ENCODE data around the gene FCHO2. TPM values are rescaled to one million over a fixed set of nuclear protein-coding genes. Genes with fewer than 3 reads are reported as not detected.

Gene FCHO2
- total and polyA plus RNA-seq, 4 donors = 20.7 to 60.9 (median 38.6) TPM

DNA sequence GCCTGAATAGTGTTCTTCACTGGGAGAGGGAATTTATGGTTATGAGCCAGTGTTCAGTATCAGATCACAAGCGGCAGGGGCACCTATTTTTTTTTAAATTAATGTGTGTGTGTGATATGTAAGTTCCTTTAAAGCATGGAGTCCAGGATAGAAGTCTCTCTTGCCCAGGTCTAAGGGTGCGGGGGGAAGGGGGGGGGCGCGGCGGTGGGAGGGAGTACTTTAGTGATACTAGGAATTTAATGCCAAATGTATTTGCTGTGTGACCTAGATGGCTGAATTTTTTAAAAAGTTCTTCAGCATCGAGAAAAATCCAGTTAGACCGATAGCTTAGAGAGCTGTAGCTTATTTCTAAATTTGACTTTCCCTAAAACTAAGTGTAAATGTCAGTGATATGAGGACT is 1.5 kb upstream of the FCHO2 start:
- TF ChIP-seq, protein P1, sequence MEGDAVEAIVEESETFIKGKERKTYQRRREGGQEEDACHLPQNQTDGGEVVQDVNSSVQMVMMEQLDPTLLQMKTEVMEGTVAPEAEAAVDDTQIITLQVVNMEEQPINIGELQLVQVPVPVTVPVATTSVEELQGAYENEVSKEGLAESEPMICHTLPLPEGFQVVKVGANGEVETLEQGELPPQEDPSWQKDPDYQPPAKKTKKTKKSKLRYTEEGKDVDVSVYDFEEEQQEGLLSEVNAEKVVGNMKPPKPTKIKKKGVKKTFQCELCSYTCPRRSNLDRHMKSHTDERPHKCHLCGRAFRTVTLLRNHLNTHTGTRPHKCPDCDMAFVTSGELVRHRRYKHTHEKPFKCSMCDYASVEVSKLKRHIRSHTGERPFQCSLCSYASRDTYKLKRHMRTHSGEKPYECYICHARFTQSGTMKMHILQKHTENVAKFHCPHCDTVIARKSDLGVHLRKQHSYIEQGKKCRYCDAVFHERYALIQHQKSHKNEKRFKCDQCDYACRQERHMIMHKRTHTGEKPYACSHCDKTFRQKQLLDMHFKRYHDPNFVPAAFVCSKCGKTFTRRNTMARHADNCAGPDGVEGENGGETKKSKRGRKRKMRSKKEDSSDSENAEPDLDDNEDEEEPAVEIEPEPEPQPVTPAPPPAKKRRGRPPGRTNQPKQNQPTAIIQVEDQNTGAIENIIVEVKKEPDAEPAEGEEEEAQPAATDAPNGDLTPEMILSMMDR (IDR thresholded peaks at IDR 0.05; ENCODE audit: control extremely low read depth, extremely low read depth) = no peak
- H3K27ac ChIP-seq (ENCODE audit: low read depth in 1 of 2, low read length in 1 of 2) = peak overlapping the region in 1 of 2 donors; percentile 56
- no peaks in the 10 kb centered on the region for H3K36me3 ChIP-seq (ENCODE audit: control insufficient read depth in 4 of 4, insufficient read depth in 4 of 4, low read length in 4 of 4)
- no peak for DNase-seq
- no peak overlapping the region for H3K9ac ChIP-seq (ENCODE audit: insufficient read depth in 1 of 2, low read length in 2 of 2)
- 81 to 84% methylated on average over 7 of the region's 7 CpGs for WGBS, 2 donors
- H3K9me3 ChIP-seq (ENCODE audit: control insufficient read depth in 4 of 4, insufficient read depth in 3 of 4, low read length in 3 of 4) = no peaks in the 10 kb centered on the region
- H3K4me3 ChIP-seq = no peak overlapping the region
- no peaks in the 10 kb centered on the region for H3K27me3 ChIP-seq (ENCODE audit: control insufficient read depth in 3 of 3, insufficient read depth in 3 of 3, low read length in 2 of 3)
- ATAC-seq (ENCODE audit: insufficient read depth, low FRiP score) = no peak
- H3K4me1 ChIP-seq (ENCODE audit: control insufficient read depth in 5 of 5, insufficient read depth in 5 of 5, low read length in 5 of 5) = peaks cover 0 to 13% (median 5%) of the 10 kb centered on the region in 5 donors

DNA sequence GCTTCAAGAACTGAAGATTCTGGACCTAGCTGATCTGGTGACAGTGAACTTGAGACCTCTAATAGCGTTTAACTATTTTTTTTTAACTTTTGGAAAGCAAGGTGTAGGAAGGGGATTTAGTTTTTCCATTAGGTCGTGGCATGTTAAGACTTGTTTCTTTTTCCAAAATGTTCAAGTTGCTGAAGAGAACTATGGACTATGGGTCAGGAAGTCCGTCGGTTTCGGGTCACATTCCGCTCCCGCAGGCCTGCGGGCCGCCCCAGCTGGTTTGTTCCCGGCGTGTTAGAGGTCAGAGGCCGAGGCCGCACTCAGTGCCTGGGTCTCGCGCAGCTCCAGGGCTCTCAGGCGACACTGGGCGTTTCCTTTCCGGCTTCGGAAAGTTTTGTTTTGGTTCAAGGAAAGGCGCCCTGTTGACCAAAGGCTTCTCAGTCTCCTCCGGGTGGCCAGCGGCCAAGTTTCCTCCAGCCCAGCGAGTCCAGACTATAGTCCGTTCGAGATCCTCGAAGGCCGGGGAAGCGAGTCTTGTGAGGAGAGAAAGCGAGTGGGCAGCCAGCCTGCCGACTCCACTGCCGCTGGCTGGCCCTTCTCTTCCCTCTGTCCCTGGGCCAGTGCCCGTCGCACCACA is 586 bp upstream of the FCHO2 start:
- ATAC-seq (ENCODE audit: insufficient read depth, low FRiP score) (peak; percentile 37), DNase-seq (peak in 1 of 3 donors; percentile 86)
- no peaks in the 10 kb centered on the region for H3K9me3 ChIP-seq (ENCODE audit: control insufficient read depth in 4 of 4, insufficient read depth in 3 of 4, low read length in 3 of 4)
- peak overlapping the region; percentile 99 to 100 for H3K27ac ChIP-seq (ENCODE audit: low read depth in 1 of 2, low read length in 1 of 2)
- 2 to 3% methylated on average over 31 to 33 of the region's 33 CpGs for WGBS, 2 donors
- no peaks in the 10 kb centered on the region for H3K36me3 ChIP-seq (ENCODE audit: control insufficient read depth in 4 of 4, insufficient read depth in 4 of 4, low read length in 4 of 4)
- no peaks in the 10 kb centered on the region for H3K27me3 ChIP-seq (ENCODE audit: control insufficient read depth in 3 of 3, insufficient read depth in 3 of 3, low read length in 2 of 3)
- peak overlapping the region; percentile 58 for H3K4me3 ChIP-seq
- TF ChIP-seq, protein P1 (IDR thresholded peaks at IDR 0.05; ENCODE audit: control extremely low read depth, extremely low read depth) = no peak
- H3K9ac ChIP-seq (ENCODE audit: insufficient read depth in 1 of 2, low read length in 2 of 2) = peak overlapping the region; percentile 69 to 89
- H3K4me1 ChIP-seq (ENCODE audit: control insufficient read depth in 5 of 5, insufficient read depth in 5 of 5, low read length in 5 of 5) = peaks cover 0 to 13% (median 5%) of the 10 kb centered on the region in 5 donors

DNA sequence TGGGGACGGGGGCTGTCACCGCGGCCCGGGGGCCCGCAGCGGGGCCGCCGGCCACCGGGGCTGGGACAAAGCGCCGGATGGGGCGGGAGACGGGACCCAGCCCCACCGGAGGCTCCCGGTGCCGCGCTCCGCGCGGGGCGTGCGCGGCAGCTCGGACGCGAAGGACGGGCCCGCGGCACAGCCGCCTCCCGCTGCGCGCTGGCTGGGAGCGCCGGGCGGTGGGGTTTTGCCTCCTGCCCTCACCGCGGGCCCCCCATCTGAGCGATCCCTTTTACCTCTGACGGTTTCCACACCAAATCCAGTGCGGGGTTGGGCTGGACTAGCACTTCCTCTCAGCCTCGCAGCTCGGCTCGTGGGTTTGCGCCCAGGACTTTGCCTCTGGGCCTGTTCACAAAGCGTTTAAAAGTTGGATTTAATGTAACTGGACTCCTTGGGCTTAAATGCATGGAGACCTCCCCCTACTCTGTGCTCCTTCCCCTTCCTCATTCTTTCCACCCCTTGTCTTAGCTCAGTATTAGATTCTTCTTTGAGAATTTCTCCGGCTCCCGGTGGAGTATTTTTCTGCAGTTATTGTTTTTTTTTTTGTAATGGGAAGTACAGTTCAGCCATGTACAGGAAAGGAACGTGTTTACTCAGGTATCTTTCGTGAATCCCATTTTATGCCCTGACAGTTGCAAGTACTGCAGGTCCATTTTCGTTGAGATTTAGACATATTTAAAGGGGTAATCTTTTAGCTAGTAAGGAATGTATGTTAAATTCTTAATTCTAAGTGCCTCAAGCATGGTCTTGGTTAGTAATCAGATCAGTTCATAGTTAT is 691 bp downstream of the FCHO2 start:
- ATAC-seq (ENCODE audit: insufficient read depth, low FRiP score) = no peak
- Histone ChIP-seq H3K27me3 (ENCODE audit: control insufficient read depth in 3 of 3, insufficient read depth in 3 of 3, low read length in 2 of 3) (no peaks in the 10 kb centered on the region), H3K4me3 (peak overlapping the region; percentile 81), H3K4me1 (ENCODE audit: control insufficient read depth in 5 of 5, insufficient read depth in 5 of 5, low read length in 5 of 5) (peaks cover 0 to 13% (median 5%) of the 10 kb centered on the region in 5 donors), H3K36me3 (ENCODE audit: control insufficient read depth in 4 of 4, insufficient read depth in 4 of 4, low read length in 4 of 4) (no peaks in the 10 kb centered on the region), H3K9me3 (ENCODE audit: control insufficient read depth in 4 of 4, insufficient read depth in 3 of 4, low read length in 3 of 4) (no peaks in the 10 kb centered on the region), H3K27ac (ENCODE audit: low read depth in 1 of 2, low read length in 1 of 2) (peak overlapping the region; percentile 99 to 100), H3K9ac (ENCODE audit: insufficient read depth in 1 of 2, low read length in 2 of 2) (peak overlapping the region; percentile 42 to 93)
- DNase-seq = peak; percentile 82 to 90 (median 86)
- TF ChIP-seq, protein P1 (IDR thresholded peaks at IDR 0.05; ENCODE audit: control extremely low read depth, extremely low read depth) = no peak
- 1% methylated on average over 47 to 51 of the region's 51 CpGs for WGBS, 2 donors
